GM23338 (cell line): ENCODE results near the gene NDOR1. TPM values are rescaled to one million over a fixed set of nuclear protein-coding genes. Genes with fewer than 3 reads are reported as not detected.

ENCODE experiments used
- ATAC-seq: fragments of 200-7000 bp; cut with Tn5 transposase; 3 replicates; pipeline ENCODE4 v1.9.1; 2020
- DNase-seq: peaks from one replicate; pipeline ENCODE4 v3.0.0-alpha.2; 2015; ENCODE audit warnings: low spot score
- H2AFZ ChIP-seq: fragments of 200-600 bp; sonication (generic); 2 replicates; pipeline ENCODE4 v1.8.0; 2016; ENCODE audit warnings: antibody characterized with exemption, mild to moderate bottlenecking, moderate library complexity
- H3F3A ChIP-seq: fragments of 200-600 bp; sonication (generic); replicated peaks from 2 replicates; pipeline ENCODE4 v1.8.0; 2017; ENCODE audit warnings: antibody characterized with exemption, mixed run types, low read depth
- H3K27ac ChIP-seq: fragments of 200-600 bp; sonication (generic); 2 replicates; pipeline ENCODE4 v1.6.1; 2016; ENCODE audit warnings: low read depth
- H3K27me3 ChIP-seq: fragments of 200-600 bp; sonication (generic); 2 replicates; pipeline ENCODE4 v1.8.0; 2016; ENCODE audit warnings: mild to moderate bottlenecking, mixed run types, moderate library complexity; ENCODE audit not compliant: insufficient read depth
- H3K36me3 ChIP-seq: fragments of 200-600 bp; sonication (generic); 2 replicates; pipeline ENCODE4 v1.8.0; 2016; ENCODE audit warnings: mild to moderate bottlenecking; ENCODE audit not compliant: insufficient read depth
- H3K4me1 ChIP-seq: fragments of 200-600 bp; sonication (generic); 2 replicates; pipeline ENCODE4 v1.8.0; 2016; ENCODE audit warnings: mild to moderate bottlenecking, moderate library complexity; ENCODE audit not compliant: insufficient read depth
- H3K4me2 ChIP-seq: fragments of 200-600 bp; sonication (generic); 2 replicates; pipeline ENCODE4 v1.7.1; 2017; ENCODE audit warnings: mixed run types
- H3K4me3 ChIP-seq: fragments of 200-600 bp; sonication (generic); 2 replicates; pipeline ENCODE4 v1.6.1; 2016; ENCODE audit warnings: mixed run types
- H3K79me2 ChIP-seq: fragments of 200-600 bp; sonication (generic); replicated peaks from 2 replicates; pipeline ENCODE4 v1.8.0; 2017; ENCODE audit warnings: mild to moderate bottlenecking; ENCODE audit not compliant: insufficient read depth
- H3K9me2 ChIP-seq: fragments of 200-600 bp; sonication (generic); 2 replicates; pipeline ENCODE4 v1.8.0; 2017; ENCODE audit not compliant: insufficient read depth
- H4K20me1 ChIP-seq: fragments of 200-600 bp; sonication (generic); replicated peaks from 2 replicates; pipeline ENCODE4 v1.8.0; 2017; ENCODE audit warnings: mild to moderate bottlenecking; ENCODE audit not compliant: insufficient read depth
- H3K27ac Mint-ChIP-seq: 2 replicates; pipeline ENCODE4 v1.8.0; 2020; ENCODE audit warnings: inconsistent platforms, mild to moderate bottlenecking, moderate library complexity, mixed read lengths
- H3K27me3 Mint-ChIP-seq: 3 replicates; pipeline ENCODE4 v1.8.0; 2022; ENCODE audit warnings: low read depth, mild to moderate bottlenecking, moderate library complexity, mixed read lengths, inconsistent platforms; ENCODE audit not compliant: insufficient read depth, poor library complexity
- H3K36me3 Mint-ChIP-seq: 3 replicates; pipeline ENCODE4 v1.8.0; 2021; ENCODE audit warnings: low read depth, mild to moderate bottlenecking, inconsistent platforms, moderate library complexity, mixed read lengths
- H3K4me1 Mint-ChIP-seq: 3 replicates; pipeline ENCODE4 v1.8.0; 2020; ENCODE audit warnings: mild to moderate bottlenecking, inconsistent platforms, mixed read lengths
- H3K4me3 Mint-ChIP-seq: 3 replicates; pipeline ENCODE4 v1.8.0; 2021; ENCODE audit warnings: moderate library complexity, mild to moderate bottlenecking, inconsistent platforms, mixed read lengths
- H3K9me3 Mint-ChIP-seq: 3 replicates; pipeline ENCODE4 v1.8.0; 2020; ENCODE audit warnings: moderate library complexity, mild to moderate bottlenecking, inconsistent platforms, mixed read lengths
- CREB1 ChIP-seq: fragments of 250-450 bp; sonication (Bioruptor Pico); IDR thresholded peaks from 2 replicates; pipeline ENCODE4 v1.5.0; 2020; ENCODE audit warnings: low read depth, mild to moderate bottlenecking, moderate library complexity
- CTCF ChIP-seq, 2 experiments: fragments of 200-600 bp in 1 of 2; sonication (generic) in 1 of 2; conservative IDR thresholded peaks; 2 replicates each; pipeline versions ENCODE4 v1.5.1 to v1.6.1; 2016 to 2017; ENCODE audit warnings: antibody characterized with exemption in 2 of 2, low read depth in 2 of 2, mild to moderate bottlenecking in 2 of 2, moderate library complexity in 1 of 2
- ETS1 ChIP-seq: IDR thresholded peaks from 2 replicates; pipeline ENCODE4 v1.6.1; 2016; ENCODE audit warnings: antibody characterized with exemption
- EZH2 ChIP-seq: fragments of 200-600 bp; sonication (generic); IDR thresholded peaks from one replicate; pipeline ENCODE4 v1.8.0; 2017; ENCODE audit warnings: antibody characterized with exemption, mild to moderate bottlenecking, low read depth; ENCODE audit not compliant: unreplicated experiment
- EZH2phosphoT487 ChIP-seq: fragments of 200-600 bp; sonication (generic); IDR thresholded peaks from one replicate; pipeline ENCODE4 v1.8.1; 2018; ENCODE audit warnings: antibody characterized with exemption; ENCODE audit not compliant: unreplicated experiment
- NANOG ChIP-seq: IDR thresholded peaks from 2 replicates; pipeline ENCODE4 v1.6.1; 2016; ENCODE audit warnings: antibody characterized with exemption, borderline replicate concordance
- REST ChIP-seq: IDR thresholded peaks from one replicate; pipeline ENCODE4 v1.6.1; 2018; ENCODE audit warnings: antibody characterized with exemption; ENCODE audit not compliant: unreplicated experiment
- STAT1 ChIP-seq: IDR thresholded peaks from one replicate; pipeline ENCODE4 v1.6.1; 2016; ENCODE audit warnings: antibody characterized with exemption; ENCODE audit not compliant: unreplicated experiment
- ZNF114 ChIP-seq: fragments of 250-450 bp; sonication (Bioruptor Pico); IDR thresholded peaks from 2 replicates; pipeline ENCODE4 v1.5.0; 2020; ENCODE audit warnings: mild to moderate bottlenecking, moderate library complexity
- polyA plus RNA-seq: library from polyadenylated mRNA; unstranded; fragments of >200 nt; fragmentation: Nextera tagmentation; extraction: Ambion mirVana; gene quantifications from 2 replicates; pipeline ENCODE4 v1.2.1, GENCODE V29; 2016
- total RNA-seq: library from RNA; depleted of rRNA; stranded (reverse); fragments of >200 nt; shearing (Covaris generic); gene quantifications from 2 replicates; pipeline ENCODE4 v1.2.3, GENCODE V29; 2014

The NDOR1 gene
- total and polyA plus RNA-seq, 2 experiments from 2014 or later = 19.4 to 38.1 TPM

GRCh38 chr9:137169896-137170358, 35.6 kb upstream of the NDOR1 start, which contains the start of gene LRRC26:
LRRC26 (minus strand) TSS chr9:137170051; CDS start chr9:137169943, 108 bp downstream.
- Histone ChIP-seq H3K9me2 (no peaks in the 10 kb centered on the region), H2AFZ (peak within 1 kb of the TSS; percentile 69; the same call in 1 of the 2 replicates), H3K79me2 (no peaks in the 10 kb centered on the region), H4K20me1 (no peaks in the 10 kb centered on the region), H3K4me3 (peak within 1 kb of the TSS; percentile 55), H3K27ac (no peak within 1 kb of the TSS), H3K36me3 (no peaks in the 10 kb centered on the region), H3F3A (no peaks in the 10 kb centered on the region), H3K4me2 (peak within 1 kb of the TSS; percentile 82), H3K27me3 (peaks cover 64% of the 10 kb centered on the region), H3K4me1 (no peaks in the 10 kb centered on the region; the same call in 1 of the 2 replicates)
- Mint-ChIP-seq H3K27ac (no peak within 1 kb of the TSS), H3K9me3 (no peaks in the 10 kb centered on the region), H3K4me1 (peaks cover 5% of the 10 kb centered on the region; the same call in 2 of the 3 replicates), H3K4me3 (peak within 1 kb of the TSS; percentile 70), H3K36me3 (no peaks in the 10 kb centered on the region), H3K27me3 (peaks cover 58% of the 10 kb centered on the region)
- ATAC-seq (no peak), DNase-seq (no peak)
- TF ChIP-seq EZH2 = no peak
- TF ChIP-seq ZNF114 (CRISPR knock-in tag) = no peak
- TF ChIP-seq REST = no peak
- no peak for TF ChIP-seq STAT1
- no peak for TF ChIP-seq CTCF (conservative IDR thresholded peaks at IDR 0.05; ENCODE audit: low read depth in 2 of 2)
- no peak for TF ChIP-seq ETS1
- TF ChIP-seq EZH2phosphoT487 = no peak
- no peak for TF ChIP-seq CREB1 (CRISPR knock-in tag)
- no peak for TF ChIP-seq NANOG
